Activated CD4-positive, alpha-beta T cell treated with anti-CD3 and anti-CD28 coated beads for 48 hours (primary cell): ENCODE results near the gene DLGAP1.
A peak's percentile ranks its signal among the peaks of the same experiment; 100 is the strongest.

Experiments
- DNase-seq: peaks from one replicate; pipeline ENCODE4 v3.0.0-alpha.2; 2020

Gene DLGAP1

DNA sequence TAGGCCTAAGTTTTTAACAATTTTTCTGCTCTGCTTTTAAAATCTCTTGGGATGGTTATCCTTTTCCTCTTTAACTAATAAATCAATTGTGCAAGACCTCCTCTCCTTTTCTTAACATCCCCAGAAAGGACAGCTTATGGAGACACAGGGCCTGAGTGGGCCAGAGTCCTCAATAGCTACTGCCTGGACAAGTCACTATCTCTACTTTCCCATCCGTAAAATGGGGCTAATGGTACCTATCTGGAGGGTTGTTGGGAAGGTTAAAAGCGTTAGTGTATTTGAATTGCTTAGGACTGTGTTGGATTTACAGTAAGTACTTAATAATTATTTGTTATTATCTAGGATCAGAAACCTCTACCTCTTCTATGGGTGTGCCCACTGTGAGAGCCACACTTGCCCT is 945.1 kb downstream of the DLGAP1 start:
- no peak for DNase-seq

- DNase-seq: no peak
These were observed 946.2 kb downstream of the DLGAP1 start for GRCh38 chr18:3508576-3509549.

DNA sequence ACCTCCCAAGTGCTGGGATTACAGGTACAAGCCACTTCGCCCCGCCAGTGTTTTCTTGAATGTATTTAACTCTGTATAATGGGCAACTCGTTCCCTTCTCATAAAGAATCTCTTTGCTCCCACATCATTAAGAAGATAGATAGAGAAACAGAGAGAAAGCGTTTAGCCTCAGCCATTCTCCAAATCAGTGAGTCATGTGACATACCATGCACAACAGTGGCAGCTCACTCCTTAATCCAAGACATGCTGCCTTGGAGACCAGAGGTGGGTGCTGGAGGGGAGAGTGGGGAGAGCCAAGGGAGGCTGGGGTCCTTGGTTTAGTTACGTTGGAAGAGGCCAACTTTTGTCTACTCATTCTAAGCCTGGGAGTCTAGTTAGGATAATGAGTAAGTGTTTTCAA is 950.5 kb downstream of the DLGAP1 start:
- no peak for DNase-seq

DNA sequence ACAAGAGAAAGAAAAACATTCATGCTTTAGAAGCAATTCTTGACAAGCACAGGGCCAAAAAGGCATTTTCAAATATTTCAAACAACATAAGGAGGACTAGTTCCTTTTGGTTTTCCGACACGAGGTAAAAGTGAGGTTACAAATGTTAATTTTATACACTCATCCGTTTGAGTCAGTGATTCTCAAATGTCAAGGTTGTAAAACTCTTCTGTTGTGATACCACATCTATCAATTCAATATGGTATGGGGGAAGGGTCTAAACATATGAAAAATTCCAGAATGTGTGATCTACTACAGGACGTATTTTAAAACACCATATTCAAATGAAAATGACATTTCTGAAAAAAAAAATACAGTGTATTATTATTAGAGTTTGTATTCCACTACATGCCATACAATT is 952.5 kb downstream of the DLGAP1 start:
- no peak for DNase-seq

DNA sequence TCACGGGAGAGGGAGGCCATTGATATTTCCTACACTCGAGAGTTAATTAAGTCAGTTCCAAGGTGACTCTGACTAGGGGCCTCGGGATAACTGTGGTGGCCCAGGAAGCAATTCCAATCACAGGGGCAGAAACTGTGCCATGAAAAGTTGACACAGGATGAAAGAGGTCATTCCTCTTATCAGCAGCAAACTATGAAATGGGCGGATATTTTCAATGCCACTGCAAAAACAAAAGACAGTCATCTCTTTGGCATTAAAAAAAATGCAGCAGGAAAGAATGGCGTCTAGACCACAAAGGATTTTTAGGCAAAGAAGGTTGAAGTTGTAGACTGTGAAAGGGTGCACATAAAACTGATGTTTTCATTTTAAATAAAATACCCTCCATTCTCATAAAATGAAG is 955.1 kb downstream of the DLGAP1 start:
- no peak for DNase-seq

DNA sequence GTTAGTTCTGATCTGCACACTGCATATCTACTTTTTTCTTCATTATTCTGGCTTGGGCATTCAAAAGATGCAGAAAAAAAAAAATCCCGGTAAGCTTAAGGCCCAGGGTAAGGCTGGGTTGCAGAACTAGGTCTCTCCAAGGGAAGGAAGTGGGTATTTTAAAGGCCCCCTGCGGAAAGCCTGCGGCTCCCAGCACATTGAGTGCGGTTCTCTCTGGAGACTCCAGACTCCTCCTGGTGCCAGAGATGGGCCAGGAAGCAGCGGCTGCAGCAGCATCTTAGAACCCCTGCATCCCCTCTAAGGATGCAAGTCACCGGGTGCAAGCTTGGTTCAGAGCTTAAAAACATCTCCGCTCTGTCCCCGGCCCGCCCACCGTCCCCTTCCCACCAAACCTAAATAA is 955.6 kb downstream of the DLGAP1 start:
- no peak for DNase-seq

- peak; percentile 28 for DNase-seq
These were observed 956.2 kb downstream of the DLGAP1 start for GRCh38 chr18:3498698-3499471.

DNA sequence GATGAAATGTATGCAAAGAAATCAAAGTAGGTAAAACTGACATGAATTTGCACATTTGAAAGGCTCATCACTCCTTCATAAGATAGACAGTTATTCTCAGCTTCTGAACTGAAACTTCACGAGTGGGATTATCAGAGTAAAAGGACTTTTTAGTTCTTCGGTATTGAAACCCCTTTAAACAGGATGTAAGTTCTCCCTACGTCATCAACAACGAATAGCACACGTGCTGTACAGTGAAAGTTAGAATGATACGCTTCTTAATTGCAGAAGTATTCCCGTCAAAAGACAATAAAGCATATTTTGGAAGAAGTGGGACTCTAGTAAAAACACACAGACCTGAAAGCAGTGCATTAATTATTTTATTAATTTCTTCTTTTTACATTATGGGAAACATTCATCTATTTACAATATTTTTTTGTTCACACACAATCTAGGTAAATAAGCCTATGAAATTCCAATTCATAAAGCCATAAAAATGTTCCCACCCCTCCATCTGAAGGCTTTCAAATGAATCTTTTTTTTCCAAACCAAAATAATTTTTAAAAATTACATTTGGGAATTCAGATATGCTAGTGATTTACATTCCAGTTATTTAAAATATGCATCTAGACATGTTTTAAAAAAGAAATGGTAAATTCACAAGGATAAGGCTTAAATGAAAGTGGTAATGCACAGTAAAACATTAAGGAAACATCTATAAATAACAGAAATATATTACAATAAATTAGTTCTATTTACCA is 959.2 kb downstream of the DLGAP1 start:
- DNase-seq: no peak

- no peak for DNase-seq
These were observed 960.5 kb downstream of the DLGAP1 start for GRCh38 chr18:3494569-3494968.

- DNase-seq: no peak
These were observed 960.9 kb downstream of the DLGAP1 start for GRCh38 chr18:3494245-3494526.

- no peak for DNase-seq
These were observed 961.4 kb downstream of the DLGAP1 start for GRCh38 chr18:3493501-3494244.

GRCh38 chr18:3492721-3493120 is 962.4 kb downstream of the DLGAP1 start:
- no peak for DNase-seq

GRCh38 chr18:3491981-3492555 is 963.0 kb downstream of the DLGAP1 start:
- no peak for DNase-seq

DNA sequence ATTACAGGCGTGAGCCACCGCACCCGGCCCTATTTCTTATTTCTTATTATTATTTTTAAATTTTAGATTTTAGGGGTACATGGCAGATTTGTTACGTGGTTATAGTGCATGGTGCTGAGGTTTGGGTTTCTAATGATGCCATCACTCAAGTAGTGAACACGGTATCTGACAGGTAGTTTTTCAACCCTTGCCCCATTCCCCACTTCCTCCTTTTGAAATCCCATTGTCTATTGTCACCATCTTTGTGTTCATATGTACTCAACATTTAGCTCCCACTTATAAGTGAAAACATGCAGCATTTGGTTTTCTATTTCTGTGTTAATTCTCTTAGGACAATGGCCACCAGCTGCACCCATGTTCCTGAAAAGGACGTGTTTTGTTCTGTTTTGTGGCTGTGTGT is 965.6 kb downstream of the DLGAP1 start:
- DNase-seq: no peak

- no peak for DNase-seq
These were observed 968.6 kb downstream of the DLGAP1 start for GRCh38 chr18:3486512-3486911.

- no peak for DNase-seq
These were observed 969.7 kb downstream of the DLGAP1 start for GRCh38 chr18:3485153-3486149.

- no peak for DNase-seq
These were observed 972.8 kb downstream of the DLGAP1 start for GRCh38 chr18:3482258-3482657.

- DNase-seq: peak; percentile 29
These were observed 973.4 kb downstream of the DLGAP1 start for GRCh38 chr18:3481696-3482210.

- DNase-seq: no peak
These were observed 974.1 kb downstream of the DLGAP1 start for GRCh38 chr18:3480827-3481573.

DNA sequence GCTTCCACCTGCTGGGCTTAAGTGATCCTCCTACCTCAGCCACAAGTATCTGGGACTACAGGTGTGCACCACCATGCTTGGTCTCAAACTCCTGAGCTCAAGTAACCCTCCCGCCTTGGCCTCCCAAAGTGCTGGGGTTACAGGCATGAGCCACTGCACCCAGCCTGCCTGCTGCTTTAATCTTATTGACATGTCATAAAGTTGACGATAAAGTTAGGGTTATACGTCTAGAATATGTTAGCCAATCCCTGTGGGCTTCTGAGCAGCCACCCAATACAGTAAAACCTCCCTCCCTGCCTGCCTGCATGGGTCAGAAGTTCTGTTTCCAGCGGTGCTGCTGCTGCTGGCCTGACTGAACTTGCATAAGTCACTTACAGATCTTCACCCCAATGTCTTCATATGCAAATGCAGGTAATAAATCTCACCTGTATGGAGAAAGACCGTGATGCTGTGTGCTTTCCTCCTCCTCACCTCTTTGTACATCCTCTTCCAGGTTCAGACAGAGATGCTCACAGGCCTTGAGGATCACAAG is 975.1 kb downstream of the DLGAP1 start:
- no peak for DNase-seq
